Thyroid gland (tissue), 4 donors: ENCODE data around the gene TRIM71.

Experiments used
- CTCF ChIP-seq, 6 experiments: fragments of 200-600 bp in 3 of 6; fragments of 450-650 bp in 3 of 6; sonication (generic) in 3 of 6; IDR thresholded peaks; one replicate each; pipeline ENCODE4 v1.5.1; 2016 to 2019; ENCODE audit warnings: antibody characterized with exemption in 6 of 6, mild to moderate bottlenecking in 2 of 6, inconsistent platforms in 1 of 6, moderate library complexity in 1 of 6
- POLR2A ChIP-seq, 2 donors: fragments of 450-650 bp; IDR thresholded peaks; one replicate each; pipeline ENCODE4 v1.6.1; 2017; ENCODE audit warnings: antibody characterized with exemption in 2 of 2, mild to moderate bottlenecking in 2 of 2, moderate library complexity in 1 of 2

- no peak for TF ChIP-seq CTCF (IDR thresholded peaks at IDR 0.05)
- TF ChIP-seq POLR2A (IDR thresholded peaks at IDR 0.05): no peak
Measured at GRCh38 chr3:32883817-32884216, 66.0 kb downstream of the TRIM71 start.
